DOHH2 (cell line): ENCODE data around the gene GAB1.

Experiments used
- CTCF ChIP-seq: fragments of 200-600 bp; sonication (generic); IDR thresholded peaks from one replicate; pipeline ENCODE4 v1.5.1; 2014; ENCODE audit warnings: antibody characterized with exemption, mild to moderate bottlenecking, low read depth, low read length; ENCODE audit not compliant: poor library complexity, severe bottlenecking
- EZH2phosphoT487 ChIP-seq: fragments of 200-600 bp; sonication (generic); IDR thresholded peaks from 2 replicates; pipeline ENCODE4 v1.6.1; 2017; ENCODE audit warnings: borderline replicate concordance, mild to moderate bottlenecking, antibody characterized with exemption, low read length, moderate library complexity, mixed read lengths

DNA sequence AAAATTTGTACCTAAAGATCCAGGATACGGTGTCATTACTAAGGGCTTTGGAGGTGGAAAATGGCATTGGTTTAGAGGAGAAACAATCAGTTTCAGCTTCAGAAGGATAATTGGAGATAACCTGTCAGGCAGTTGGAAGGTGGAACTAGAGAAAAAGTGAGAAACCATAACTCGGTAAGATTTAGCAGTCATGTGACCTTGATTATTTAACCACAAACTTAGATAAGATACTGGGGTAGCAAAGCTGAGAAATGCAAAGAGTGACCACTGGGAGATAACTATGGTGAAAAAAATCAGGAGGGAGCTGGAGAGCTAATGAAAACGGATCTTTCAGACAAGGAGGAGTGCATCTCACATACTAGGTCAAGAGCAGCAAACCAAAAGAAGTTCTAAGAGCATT, 118.5 kb downstream of the GAB1 start:
- no peak for TF ChIP-seq CTCF
- TF ChIP-seq EZH2phosphoT487, result no peak
